Keratinocyte (primary cell): ENCODE results near the gene VRK1.

ENCODE experiments used
- CTCF ChIP-seq, 3 experiments: IDR thresholded peaks in 1 of 3; conservative IDR thresholded peaks in 1 of 3; optimal IDR thresholded peaks in 1 of 3; 2 replicates in 2 of 3; 3 replicates in 1 of 3; pipeline versions ENCODE3 to v1.5.1; 2011; ENCODE audit warnings: low read length in 3 of 3, mild to moderate bottlenecking in 3 of 3, moderate library complexity in 2 of 3, control low read depth in 1 of 3, inconsistent platforms in 1 of 3; ENCODE audit not compliant: insufficient read depth in 2 of 3; ENCODE audit errors: extremely low read depth in 1 of 3
- EZH2 ChIP-seq: IDR thresholded peaks from one replicate; pipeline ENCODE4 v1.6.1; 2012; ENCODE audit warnings: inconsistent platforms, mild to moderate bottlenecking, low read length, moderate library complexity

DNA sequence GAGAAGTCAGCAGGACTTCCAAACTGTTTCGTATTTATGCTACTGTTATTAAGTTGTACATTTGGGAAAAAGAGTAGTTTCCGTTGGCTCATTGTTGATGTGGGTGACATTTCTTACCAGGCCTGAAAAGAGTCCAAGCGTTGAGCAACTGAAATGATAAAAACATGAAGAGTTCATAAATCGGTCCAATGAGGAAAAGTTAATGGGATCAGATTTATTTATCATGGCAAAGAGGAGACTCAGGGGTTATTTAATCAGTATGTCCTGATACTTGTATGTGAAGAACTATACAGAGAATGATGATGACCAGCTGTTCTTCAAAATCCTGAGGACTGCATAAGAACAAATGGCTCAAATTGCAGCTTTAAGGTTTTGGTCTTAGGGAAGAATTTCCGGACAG, 7.7 kb downstream of the VRK1 start:
- TF ChIP-seq EZH2 (no peak), CTCF (optimal IDR thresholded peaks at IDR 0.05 in 1 of 3, IDR thresholded peaks at IDR 0.05 in 1 of 3, conservative IDR thresholded peaks at IDR 0.05 in 1 of 3; ENCODE audit: extremely low read depth in 1 of 3, insufficient read depth in 2 of 3, low read length in 3 of 3) (no peak)
